Thymus (tissue), 11 donors: ENCODE measurements around the gene ITGA6. TPM values are rescaled to one million over a fixed set of nuclear protein-coding genes. Genes with fewer than 3 reads are reported as not detected.

Source experiments
- DNase-seq, 9 donors: peaks; one replicate each; pipeline ENCODE4 v3.0.0-alpha.2; 2013; ENCODE audit warnings: low spot score in 9 of 9, low read depth in 6 of 9, missing footprints in 1 of 9
- H3K27ac ChIP-seq, 2 donors: one replicate each; pipeline ENCODE4 v1.5.1; 2013; ENCODE audit warnings: control low read depth in 1 of 2, low read depth in 1 of 2, low read length in 1 of 2, mild to moderate bottlenecking in 1 of 2, moderate library complexity in 1 of 2
- H3K27me3 ChIP-seq, 2 donors: one replicate each; pipeline ENCODE4 v1.5.1; 2013; ENCODE audit warnings: low read length in 1 of 2; ENCODE audit not compliant: control insufficient read depth in 2 of 2, insufficient read depth in 1 of 2
- H3K36me3 ChIP-seq, 2 donors: one replicate each; pipeline ENCODE4 v1.5.1; 2013; ENCODE audit warnings: low read length in 1 of 2, mild to moderate bottlenecking in 1 of 2, moderate library complexity in 1 of 2; ENCODE audit not compliant: control insufficient read depth in 2 of 2, insufficient read depth in 2 of 2
- H3K4me1 ChIP-seq, 2 donors: one replicate each; pipeline ENCODE4 v1.5.1; 2013; ENCODE audit warnings: low read length in 2 of 2; ENCODE audit not compliant: control insufficient read depth in 2 of 2, insufficient read depth in 2 of 2
- H3K4me3 ChIP-seq, 2 donors: one replicate each; pipeline ENCODE4 v1.5.1; 2013; ENCODE audit warnings: low read length in 2 of 2, control low read depth in 1 of 2, mild to moderate bottlenecking in 1 of 2
- H3K9me3 ChIP-seq, 2 donors: one replicate each; pipeline ENCODE4 v1.5.1; 2013; ENCODE audit warnings: low read length in 1 of 2, mild to moderate bottlenecking in 1 of 2; ENCODE audit not compliant: control insufficient read depth in 2 of 2, insufficient read depth in 1 of 2
- WGBS: extraction: QIAGEN DNeasy Blood & Tissue Kit; methylation state at CpG from one replicate; pipeline ENCODE4 v1.1.7; 2013; 5-methylcytosine and 5-hydroxymethylcytosine counted together
- polyA plus RNA-seq: library from polyadenylated mRNA; stranded (reverse); fragments of 200-250 nt; gene quantifications from one replicate; pipeline ENCODE4 v1.2.3, GENCODE V29; 2013
- total RNA-seq: library from RNA; stranded (reverse); fragments of 120-200 nt; gene quantifications from one replicate; pipeline ENCODE4 v1.2.4, GENCODE V29; 2013
- donor health status: healthy.

ITGA6 gene
- total and polyA plus RNA-seq, 2 donors: 27.3 to 38.2 TPM

GRCh38 chr2:172442072-172442895 lies 14.9 kb downstream of the ITGA6 start:
- peaks cover 0 to 7% of the 10 kb centered on the region in 2 donors for H3K36me3 ChIP-seq
- 82% methylated on average over 10 of the region's 10 CpGs for WGBS
- H3K27me3 ChIP-seq: no peaks in the 10 kb centered on the region
- H3K9me3 ChIP-seq: no peaks in the 10 kb centered on the region
- H3K4me3 ChIP-seq: no peak overlapping the region
- no peak overlapping the region for H3K27ac ChIP-seq
- DNase-seq: no peak
- H3K4me1 ChIP-seq: peaks cover 33 to 59% of the 10 kb centered on the region in 2 donors

GRCh38 chr2:172445851-172446250 lies 18.5 kb downstream of the ITGA6 start:
- Histone ChIP-seq H3K4me3 (no peak overlapping the region), H3K9me3 (no peaks in the 10 kb centered on the region), H3K36me3 (peaks cover 0 to 7% of the 10 kb centered on the region in 2 donors), H3K27me3 (no peaks in the 10 kb centered on the region), H3K4me1 (peaks cover 15 to 30% of the 10 kb centered on the region in 2 donors), H3K27ac (no peak overlapping the region)
- DNase-seq: no peak
- WGBS: 95% methylated on average over 1 of the region's 1 CpG

GRCh38 chr2:172446474-172447063 lies 19.2 kb downstream of the ITGA6 start:
- Histone ChIP-seq H3K27ac (no peak overlapping the region), H3K27me3 (no peaks in the 10 kb centered on the region), H3K9me3 (no peaks in the 10 kb centered on the region), H3K4me1 (peaks cover 10 to 23% of the 10 kb centered on the region in 2 donors), H3K4me3 (no peak overlapping the region), H3K36me3 (peaks cover 0 to 7% of the 10 kb centered on the region in 2 donors)
- no peak for DNase-seq
- WGBS: 79% methylated on average over 6 of the region's 6 CpGs

GRCh38 chr2:172447811-172448493 lies 20.6 kb downstream of the ITGA6 start:
- 97% methylated on average over 5 of the region's 5 CpGs for WGBS
- Histone ChIP-seq H3K27me3 (no peaks in the 10 kb centered on the region), H3K4me1 (peaks cover 0 to 12% of the 10 kb centered on the region in 2 donors), H3K36me3 (peaks cover 0 to 7% of the 10 kb centered on the region in 2 donors), H3K4me3 (no peak overlapping the region), H3K9me3 (no peaks in the 10 kb centered on the region), H3K27ac (no peak overlapping the region)
- no peak for DNase-seq

DNA sequence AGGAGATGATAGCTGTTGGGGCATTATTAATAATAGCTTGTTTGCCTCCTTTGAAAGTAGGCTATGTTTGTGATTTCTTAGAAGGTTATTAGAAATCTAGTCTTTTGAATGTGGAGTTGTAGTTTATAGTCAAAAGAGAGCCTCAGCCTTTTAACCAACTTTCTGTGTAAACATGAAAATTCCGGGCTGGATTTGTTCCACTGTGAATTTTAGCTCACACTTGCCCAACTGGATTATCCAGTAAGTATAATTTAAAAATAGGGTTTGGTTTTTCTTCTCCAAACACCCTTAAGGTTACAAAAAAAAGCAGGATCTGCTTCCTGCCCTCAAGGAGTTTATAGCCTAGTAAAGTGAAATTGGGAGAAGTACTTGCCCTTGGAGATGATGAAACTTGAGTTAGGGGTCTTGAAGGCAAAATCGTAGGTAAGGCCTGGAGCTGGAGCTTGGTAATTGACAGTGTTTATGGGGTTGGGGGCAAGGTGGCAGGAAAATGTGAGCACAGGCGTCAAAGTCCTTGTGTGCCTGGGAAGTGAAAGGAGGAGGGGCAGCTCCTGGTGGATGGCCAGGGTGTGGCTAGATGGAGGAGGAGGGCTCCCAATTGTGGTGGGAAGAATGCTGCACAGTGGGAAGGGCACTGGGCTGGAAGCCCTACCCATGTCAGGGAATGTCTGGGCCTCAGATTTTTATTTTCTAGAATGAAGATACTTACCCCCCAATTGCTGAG lies 21.3 kb downstream of the ITGA6 start:
- H3K27ac ChIP-seq: no peak overlapping the region
- no peak overlapping the region for H3K4me3 ChIP-seq
- WGBS: 97% methylated on average over 3 of the region's 3 CpGs
- H3K4me1 ChIP-seq: peaks cover 0 to 12% of the 10 kb centered on the region in 2 donors
- H3K36me3 ChIP-seq: peaks cover 0 to 4% of the 10 kb centered on the region in 2 donors
- no peak for DNase-seq
- H3K27me3 ChIP-seq: no peaks in the 10 kb centered on the region
- no peaks in the 10 kb centered on the region for H3K9me3 ChIP-seq

GRCh38 chr2:172449911-172450550 lies 22.6 kb downstream of the ITGA6 start:
- Histone ChIP-seq H3K27me3 (no peaks in the 10 kb centered on the region), H3K4me1 (peaks cover 0 to 12% of the 10 kb centered on the region in 2 donors)
- 94% methylated on average over 8 of the region's 8 CpGs for WGBS

DNA sequence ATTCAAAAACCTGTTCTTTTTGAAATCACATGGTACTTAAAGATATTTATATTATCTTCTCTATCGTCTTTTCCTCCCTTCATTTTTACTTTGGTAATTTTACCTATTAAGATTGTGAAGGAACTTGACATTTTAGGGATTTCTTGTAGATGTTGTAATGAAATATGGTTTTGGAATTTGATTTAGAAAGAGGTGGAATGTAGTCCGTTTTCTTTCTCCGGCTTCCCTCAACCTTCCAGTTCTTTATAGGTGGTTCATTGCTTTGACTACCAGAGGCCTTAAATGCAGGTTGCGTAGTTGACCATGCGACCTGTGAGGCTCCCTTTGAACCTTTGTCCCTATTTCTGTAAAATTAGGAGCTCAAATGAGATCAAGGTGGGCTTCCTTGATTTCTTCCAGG lies 24.5 kb downstream of the ITGA6 start:
- no peaks in the 10 kb centered on the region for H3K36me3 ChIP-seq
- H3K4me1 ChIP-seq: peaks cover 0 to 8% of the 10 kb centered on the region in 2 donors
- H3K4me3 ChIP-seq: no peak overlapping the region
- WGBS: 96% methylated on average over 5 of the region's 5 CpGs
- H3K27ac ChIP-seq: no peak overlapping the region
- DNase-seq: no peak
- H3K9me3 ChIP-seq: no peaks in the 10 kb centered on the region
- no peaks in the 10 kb centered on the region for H3K27me3 ChIP-seq

More at GRCh38 chr2:172449911-172450550, 22.6 kb downstream of the ITGA6 start:
- Histone ChIP-seq H3K4me3 (no peak overlapping the region), H3K36me3 (no peaks in the 10 kb centered on the region), H3K27ac (no peak overlapping the region), H3K9me3 (no peaks in the 10 kb centered on the region)
- DNase-seq: no peak

GRCh38 chr2:172452845-172453244 lies 25.5 kb downstream of the ITGA6 start:
- 89% methylated on average over 2 of the region's 2 CpGs for WGBS
- Histone ChIP-seq H3K4me3 (no peak overlapping the region), H3K36me3 (no peaks in the 10 kb centered on the region), H3K27ac (no peak overlapping the region), H3K9me3 (no peaks in the 10 kb centered on the region), H3K4me1 (peaks cover 0 to 13% of the 10 kb centered on the region in 2 donors), H3K27me3 (no peaks in the 10 kb centered on the region)
- no peak for DNase-seq
